Measurements from ENCODE around the gene RNPEP. TPM values are rescaled to one million over a fixed set of nuclear protein-coding genes. Genes with fewer than 3 reads are reported as not detected.

The RNPEP gene
- total and polyA plus RNA-seq, 2 of the 13 experiments (the other 11 are each of a cell fraction or from before 2014, with no cell fraction given) = 20.6 to 38.4 TPM

DNA sequence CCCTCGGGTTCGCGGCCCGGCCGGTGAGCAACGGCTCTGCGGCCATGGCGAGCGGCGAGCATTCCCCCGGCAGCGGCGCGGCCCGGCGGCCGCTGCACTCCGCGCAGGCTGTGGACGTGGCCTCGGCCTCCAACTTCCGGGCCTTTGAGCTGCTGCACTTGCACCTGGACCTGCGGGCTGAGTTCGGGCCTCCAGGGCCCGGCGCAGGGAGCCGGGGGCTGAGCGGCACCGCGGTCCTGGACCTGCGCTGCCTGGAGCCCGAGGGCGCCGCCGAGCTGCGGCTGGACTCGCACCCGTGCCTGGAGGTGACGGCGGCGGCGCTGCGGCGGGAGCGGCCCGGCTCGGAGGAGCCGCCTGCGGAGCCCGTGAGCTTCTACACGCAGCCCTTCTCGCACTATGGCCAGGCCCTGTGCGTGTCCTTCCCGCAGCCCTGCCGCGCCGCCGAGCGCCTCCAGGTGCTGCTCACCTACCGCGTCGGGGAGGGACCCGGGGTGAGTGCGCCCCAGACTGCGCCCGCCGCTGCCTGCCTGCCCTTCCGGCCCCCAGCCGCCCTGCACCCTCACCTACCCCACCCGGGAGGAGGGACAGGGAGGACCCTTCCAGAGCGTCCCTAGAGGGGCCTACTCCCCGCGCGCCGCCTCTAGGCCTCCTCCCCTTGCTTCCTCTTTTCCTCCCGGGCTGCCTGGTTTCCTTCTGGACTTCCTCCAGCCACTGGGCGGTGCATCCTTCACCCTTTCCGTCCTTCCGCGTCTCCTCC lies at the start of gene RNPEP (continued):
- TF ChIP-seq SMAD3 (CRISPR knock-in tag; IDR thresholded peaks at IDR 0.05) (peak; percentile 31; the same call in 1 of the 2 replicates), ZNF878 (CRISPR knock-in tag; IDR thresholded peaks at IDR 0.05) (no peak), ZSCAN25 (CRISPR knock-in tag; IDR thresholded peaks at IDR 0.05) (peak; percentile 46; the same call in 1 of the 2 replicates), KDM1A (CRISPR knock-in tag; IDR thresholded peaks at IDR 0.05) (no peak), HNF4G (IDR thresholded peaks at IDR 0.05; ENCODE audit: borderline replicate concordance, low read depth, low read length) (no peak), HNF4G (CRISPR knock-in tag; IDR thresholded peaks at IDR 0.05; ENCODE audit: borderline replicate concordance, low read depth) (0 out of 2 replicates have a peak, but pooled peaks have one; percentile 29), FOXM1 (CRISPR knock-in tag; IDR thresholded peaks at IDR 0.05) (no peak), NRL (CRISPR knock-in tag; IDR thresholded peaks at IDR 0.05; ENCODE audit: borderline replicate concordance) (0 out of 2 replicates have a peak, but pooled peaks have one; percentile 58), ZFP90 (CRISPR knock-in tag; IDR thresholded peaks at IDR 0.05; ENCODE audit: borderline replicate concordance) (no peak; the same call in 1 of the 2 replicates), SP5 (CRISPR knock-in tag; IDR thresholded peaks at IDR 0.05; ENCODE audit: borderline replicate concordance, low read depth) (no peak), ZNF143 (CRISPR knock-in tag; IDR thresholded peaks at IDR 0.05) (no peak), SRY (CRISPR knock-in tag; IDR thresholded peaks at IDR 0.05) (peak; percentile 68; the same call in 1 of the 2 replicates), TEAD3 (CRISPR knock-in tag; optimal IDR thresholded peaks at IDR 0.05; ENCODE audit: borderline replicate concordance) (no peak), MIER2 (CRISPR knock-in tag; IDR thresholded peaks at IDR 0.05) (no peak), TGIF2 (CRISPR knock-in tag; IDR thresholded peaks at IDR 0.05) (no peak), ZNF782 (CRISPR knock-in tag; IDR thresholded peaks at IDR 0.05; ENCODE audit: borderline replicate concordance) (0 out of 2 replicates have a peak, but pooled peaks have one; percentile 53), ZMYM4 (CRISPR knock-in tag; IDR thresholded peaks at IDR 0.05) (no peak; the same call in 1 of the 2 replicates), ZNF343 (CRISPR knock-in tag; IDR thresholded peaks at IDR 0.05) (0 out of 2 replicates have a peak, but pooled peaks have one; percentile 63), HNRNPL (IDR thresholded peaks at IDR 0.05; ENCODE audit: low read depth, low read length) (no peak), ZNF761 (CRISPR knock-in tag; conservative IDR thresholded peaks at IDR 0.05) (0 out of 2 replicates have a peak, but pooled peaks have one; percentile 29), ZNF24 (IDR thresholded peaks at IDR 0.05) (no peak), TRIM24 (CRISPR knock-in tag; IDR thresholded peaks at IDR 0.05) (no peak), CENPT (CRISPR knock-in tag; IDR thresholded peaks at IDR 0.05; ENCODE audit: low read depth) (no peak), ZNF446 (CRISPR knock-in tag; IDR thresholded peaks at IDR 0.05) (0 out of 2 replicates have a peak, but pooled peaks have one; percentile 57), SOX6 (IDR thresholded peaks at IDR 0.05) (no peak), SOX6 (CRISPR knock-in tag; IDR thresholded peaks at IDR 0.05) (peak; percentile 73)
- TF ChIP-seq, protein P1, sequence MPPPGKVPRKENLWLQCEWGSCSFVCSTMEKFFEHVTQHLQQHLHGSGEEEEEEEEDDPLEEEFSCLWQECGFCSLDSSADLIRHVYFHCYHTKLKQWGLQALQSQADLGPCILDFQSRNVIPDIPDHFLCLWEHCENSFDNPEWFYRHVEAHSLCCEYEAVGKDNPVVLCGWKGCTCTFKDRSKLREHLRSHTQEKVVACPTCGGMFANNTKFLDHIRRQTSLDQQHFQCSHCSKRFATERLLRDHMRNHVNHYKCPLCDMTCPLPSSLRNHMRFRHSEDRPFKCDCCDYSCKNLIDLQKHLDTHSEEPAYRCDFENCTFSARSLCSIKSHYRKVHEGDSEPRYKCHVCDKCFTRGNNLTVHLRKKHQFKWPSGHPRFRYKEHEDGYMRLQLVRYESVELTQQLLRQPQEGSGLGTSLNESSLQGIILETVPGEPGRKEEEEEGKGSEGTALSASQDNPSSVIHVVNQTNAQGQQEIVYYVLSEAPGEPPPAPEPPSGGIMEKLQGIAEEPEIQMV (CRISPR knock-in tag; IDR thresholded peaks at IDR 0.05; ENCODE audit: low read depth) = peak; percentile 64
- TF ChIP-seq, protein P2, sequence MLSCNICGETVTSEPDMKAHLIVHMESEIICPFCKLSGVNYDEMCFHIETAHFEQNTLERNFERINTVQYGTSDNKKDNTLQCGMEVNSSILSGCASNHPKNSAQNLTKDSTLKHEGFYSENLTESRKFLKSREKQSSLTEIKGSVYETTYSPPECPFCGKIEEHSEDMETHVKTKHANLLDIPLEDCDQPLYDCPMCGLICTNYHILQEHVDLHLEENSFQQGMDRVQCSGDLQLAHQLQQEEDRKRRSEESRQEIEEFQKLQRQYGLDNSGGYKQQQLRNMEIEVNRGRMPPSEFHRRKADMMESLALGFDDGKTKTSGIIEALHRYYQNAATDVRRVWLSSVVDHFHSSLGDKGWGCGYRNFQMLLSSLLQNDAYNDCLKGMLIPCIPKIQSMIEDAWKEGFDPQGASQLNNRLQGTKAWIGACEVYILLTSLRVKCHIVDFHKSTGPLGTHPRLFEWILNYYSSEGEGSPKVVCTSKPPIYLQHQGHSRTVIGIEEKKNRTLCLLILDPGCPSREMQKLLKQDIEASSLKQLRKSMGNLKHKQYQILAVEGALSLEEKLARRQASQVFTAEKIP (CRISPR knock-in tag; IDR thresholded peaks at IDR 0.05; ENCODE audit: borderline replicate concordance) = no peak
- TF ChIP-seq, protein P3, sequence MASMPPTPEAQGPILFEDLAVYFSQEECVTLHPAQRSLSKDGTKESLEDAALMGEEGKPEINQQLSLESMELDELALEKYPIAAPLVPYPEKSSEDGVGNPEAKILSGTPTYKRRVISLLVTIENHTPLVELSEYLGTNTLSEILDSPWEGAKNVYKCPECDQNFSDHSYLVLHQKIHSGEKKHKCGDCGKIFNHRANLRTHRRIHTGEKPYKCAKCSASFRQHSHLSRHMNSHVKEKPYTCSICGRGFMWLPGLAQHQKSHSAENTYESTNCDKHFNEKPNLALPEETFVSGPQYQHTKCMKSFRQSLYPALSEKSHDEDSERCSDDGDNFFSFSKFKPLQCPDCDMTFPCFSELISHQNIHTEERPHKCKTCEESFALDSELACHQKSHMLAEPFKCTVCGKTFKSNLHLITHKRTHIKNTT (CRISPR knock-in tag; IDR thresholded peaks at IDR 0.05) = no peak

All from HepG2 (cell line).